CMK (cell line): Measurements from ENCODE around the gene MPO.

Source experiments
- DNase-seq: peaks from one replicate; pipeline ENCODE4 v3.0.0-alpha.2; 2010; ENCODE audit warnings: low read depth

The MPO gene

DNA sequence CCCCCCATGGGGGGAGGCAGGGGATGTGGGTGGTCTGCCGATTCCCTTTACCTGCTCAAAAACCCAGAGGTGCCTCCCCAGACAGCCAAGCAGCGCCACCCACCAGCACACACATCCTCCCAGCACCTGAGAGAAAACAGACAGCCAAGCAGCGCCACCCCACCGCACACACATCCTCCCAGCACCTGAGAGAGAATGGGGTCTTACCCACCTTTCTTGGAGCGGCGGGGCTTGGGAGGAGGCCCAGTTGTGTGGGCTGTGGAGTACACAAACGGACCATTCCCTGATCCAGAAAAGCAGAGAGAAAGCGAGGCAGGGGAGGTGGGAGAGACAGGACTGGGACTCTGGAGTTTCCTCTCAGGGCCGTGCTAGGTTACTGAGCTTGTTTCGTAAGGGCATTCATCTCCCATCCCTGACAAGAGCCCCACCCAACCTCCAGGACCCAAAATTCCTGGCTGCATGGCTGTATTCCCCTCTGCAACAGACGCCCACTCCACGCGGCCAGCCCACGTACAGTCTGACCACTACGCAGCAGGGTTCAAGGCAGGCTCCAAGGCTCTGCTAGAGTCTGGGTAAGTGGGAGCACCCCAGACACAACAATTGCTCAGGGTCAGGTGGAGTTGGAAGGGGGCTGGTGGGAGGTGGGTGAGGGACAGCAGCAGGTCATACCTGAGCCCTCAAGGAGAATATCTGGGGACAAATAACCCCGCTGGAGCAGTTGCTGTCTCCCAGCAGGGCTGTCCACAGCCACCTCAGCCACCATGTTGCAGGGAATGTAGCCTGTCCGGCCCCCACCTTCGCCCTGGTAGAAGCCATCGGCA, 25.6 kb upstream of the MPO start:
- DNase-seq: no peak

DNA sequence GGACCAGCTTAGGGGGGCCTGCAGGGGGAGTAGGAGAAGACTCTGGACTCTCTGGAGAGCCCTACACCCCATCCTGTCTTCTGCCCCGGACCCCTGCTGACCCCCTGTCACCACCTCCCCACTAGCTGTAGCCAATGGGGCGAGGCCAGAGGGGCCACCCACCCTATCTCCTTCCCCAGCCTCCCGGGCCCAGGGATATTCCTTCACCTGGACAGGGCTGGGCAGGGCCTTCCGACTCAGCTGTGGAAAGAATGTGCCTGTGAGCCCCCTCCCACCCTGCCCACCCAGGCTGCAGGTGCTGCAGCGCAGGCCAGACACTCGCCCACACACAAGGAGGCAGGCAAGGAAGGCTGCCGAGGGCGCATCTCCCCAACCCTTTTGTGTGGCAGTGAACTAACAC, 24.9 kb upstream of the MPO start:
- DNase-seq: no peak

GRCh38 chr17:58304750-58305486, 24.2 kb upstream of the MPO start:
- DNase-seq: no peak

DNA sequence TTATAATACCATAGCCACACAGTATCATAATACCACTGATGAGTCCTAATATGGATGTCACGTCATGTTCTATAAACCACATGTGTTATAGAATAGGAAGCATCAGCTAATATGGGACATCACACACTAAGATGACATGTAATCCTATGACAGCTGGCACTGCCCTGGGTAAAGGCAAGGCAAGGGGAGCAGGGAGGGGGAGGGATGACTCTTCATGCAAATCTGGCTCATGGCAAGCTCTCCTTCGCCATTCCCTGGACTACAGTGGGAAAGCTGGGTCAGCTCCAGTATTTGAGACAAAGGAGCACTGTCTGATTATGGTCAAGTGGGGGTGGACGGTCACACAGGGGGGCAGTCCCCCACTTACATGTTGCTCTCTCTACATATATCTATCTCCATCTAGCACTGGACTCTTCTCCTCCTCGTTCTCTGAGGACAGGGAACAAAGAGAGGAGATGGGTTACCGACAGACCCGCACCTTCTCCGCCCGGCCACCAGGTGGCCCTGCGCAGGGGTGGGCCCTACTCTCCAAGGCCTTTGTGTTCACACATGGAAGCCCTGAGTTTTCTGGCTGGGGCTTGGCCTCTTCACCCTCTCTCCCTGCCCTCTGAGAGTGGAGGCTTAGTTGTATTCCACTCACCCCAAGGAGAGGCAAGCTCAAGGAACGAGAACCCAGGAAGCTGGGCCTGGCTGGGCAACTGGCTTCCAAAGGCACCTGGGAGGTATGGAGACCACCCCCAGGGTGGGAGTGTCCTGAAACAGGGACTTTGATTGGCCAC, 23.4 kb upstream of the MPO start:
- DNase-seq: no peak

- DNase-seq: no peak
Measured at GRCh38 chr17:58302919-58303585, 22.3 kb upstream of the MPO start.

DNA sequence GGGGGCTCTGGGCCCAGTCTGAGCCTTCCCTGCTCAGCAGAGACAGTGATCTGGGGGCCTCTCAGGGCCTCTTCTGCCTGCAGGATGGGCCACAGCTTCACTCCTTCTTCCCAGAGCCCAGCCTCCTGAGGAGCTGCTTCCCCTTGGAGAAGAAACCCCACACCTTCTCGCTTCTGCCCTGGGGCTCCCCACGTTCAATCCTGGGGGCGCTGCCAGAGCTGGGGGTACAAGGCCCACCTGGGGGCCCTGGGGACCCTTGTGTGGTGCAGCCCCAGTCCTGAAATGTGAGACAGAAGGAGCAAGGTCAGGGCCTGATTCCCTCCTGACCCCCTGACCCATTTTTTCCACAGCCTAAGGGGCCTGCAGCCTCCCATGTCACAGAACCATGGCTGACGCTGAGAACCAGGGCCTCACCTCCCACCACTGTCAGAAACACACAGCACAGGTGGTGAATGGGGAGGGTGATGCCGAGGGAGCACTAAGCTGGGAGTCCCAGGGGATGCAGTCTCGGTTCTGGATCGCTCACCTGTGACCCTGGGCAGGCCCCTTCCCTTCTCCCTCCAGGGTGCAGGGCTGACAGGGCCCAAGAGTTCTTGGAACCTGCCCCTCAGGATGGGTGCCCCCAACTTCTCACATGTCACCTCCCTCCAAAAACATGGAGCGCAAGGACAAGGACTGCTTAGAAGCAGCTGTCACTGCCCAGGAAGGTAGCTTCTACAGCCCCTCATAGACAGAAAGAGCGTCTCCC, 21.6 kb upstream of the MPO start:
- no peak for DNase-seq

- DNase-seq: no peak
Measured at GRCh38 chr17:58301504-58302150, 20.9 kb upstream of the MPO start.

- DNase-seq: no peak
Measured at GRCh38 chr17:58300336-58300735, 19.6 kb upstream of the MPO start.

DNA sequence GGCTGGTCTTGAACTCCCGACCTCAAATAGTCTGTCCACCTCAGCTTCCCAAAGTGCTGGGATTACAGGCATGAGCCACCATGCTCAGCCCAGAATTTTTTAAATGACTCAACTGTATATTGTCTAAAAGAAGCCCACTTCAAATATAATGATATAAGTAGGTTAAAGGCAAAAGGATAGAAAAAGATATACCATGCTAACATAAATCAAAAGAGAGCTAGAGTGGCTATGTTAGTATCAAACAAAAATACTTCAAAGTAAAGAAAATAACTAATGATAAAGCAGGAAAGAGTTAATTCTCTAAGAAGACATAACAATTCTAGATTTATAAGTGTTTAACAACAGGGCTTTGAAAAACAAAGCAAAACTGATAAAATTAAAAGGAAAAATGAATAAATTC, 13.3 kb upstream of the MPO start:
- DNase-seq: no peak

- no peak for DNase-seq
Measured at GRCh38 chr17:58291246-58291645, 10.5 kb upstream of the MPO start.

- no peak for DNase-seq
Measured at GRCh38 chr17:58289869-58290268, 9.1 kb upstream of the MPO start.

GRCh38 chr17:58285422-58285810, 4.7 kb upstream of the MPO start:
- no peak for DNase-seq

DNA sequence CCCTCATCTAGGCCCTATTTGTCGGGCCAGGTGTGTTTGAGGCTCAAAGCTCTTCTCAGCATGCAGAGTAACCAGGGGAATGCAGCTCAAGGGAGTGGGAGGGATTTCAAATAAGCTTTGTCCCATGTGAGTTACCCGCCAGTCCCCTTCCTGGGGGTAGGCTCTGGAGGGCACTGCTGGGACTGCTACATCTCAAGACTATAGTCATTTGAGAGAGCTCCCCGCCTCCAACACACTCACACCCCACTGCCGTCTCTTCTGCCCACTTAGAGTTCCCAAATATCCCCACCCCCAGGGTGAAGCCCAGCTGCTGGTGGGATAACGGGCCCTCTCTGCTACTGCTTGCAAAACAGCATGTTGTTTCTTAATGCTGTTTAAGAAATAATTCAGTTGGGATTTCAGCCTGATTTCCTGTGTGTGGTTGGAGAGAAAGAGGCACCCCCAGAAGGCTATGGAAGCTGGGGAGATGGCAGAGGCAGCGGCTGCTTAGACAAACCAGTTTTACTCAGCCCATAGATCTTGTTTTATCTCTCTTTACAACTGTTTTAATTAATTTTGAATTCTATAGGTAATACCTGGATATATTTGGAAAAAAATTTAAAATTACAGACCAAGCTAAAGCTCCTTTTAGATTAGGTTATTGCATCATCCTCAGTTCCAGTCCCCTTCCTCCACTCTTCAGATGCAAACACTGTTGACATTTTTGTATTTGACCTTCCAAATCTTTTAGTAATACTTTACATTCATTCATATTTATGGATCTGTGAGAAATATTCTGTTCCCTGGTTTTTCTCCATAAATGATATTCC, 4.1 kb upstream of the MPO start:
- DNase-seq: no peak

DNA sequence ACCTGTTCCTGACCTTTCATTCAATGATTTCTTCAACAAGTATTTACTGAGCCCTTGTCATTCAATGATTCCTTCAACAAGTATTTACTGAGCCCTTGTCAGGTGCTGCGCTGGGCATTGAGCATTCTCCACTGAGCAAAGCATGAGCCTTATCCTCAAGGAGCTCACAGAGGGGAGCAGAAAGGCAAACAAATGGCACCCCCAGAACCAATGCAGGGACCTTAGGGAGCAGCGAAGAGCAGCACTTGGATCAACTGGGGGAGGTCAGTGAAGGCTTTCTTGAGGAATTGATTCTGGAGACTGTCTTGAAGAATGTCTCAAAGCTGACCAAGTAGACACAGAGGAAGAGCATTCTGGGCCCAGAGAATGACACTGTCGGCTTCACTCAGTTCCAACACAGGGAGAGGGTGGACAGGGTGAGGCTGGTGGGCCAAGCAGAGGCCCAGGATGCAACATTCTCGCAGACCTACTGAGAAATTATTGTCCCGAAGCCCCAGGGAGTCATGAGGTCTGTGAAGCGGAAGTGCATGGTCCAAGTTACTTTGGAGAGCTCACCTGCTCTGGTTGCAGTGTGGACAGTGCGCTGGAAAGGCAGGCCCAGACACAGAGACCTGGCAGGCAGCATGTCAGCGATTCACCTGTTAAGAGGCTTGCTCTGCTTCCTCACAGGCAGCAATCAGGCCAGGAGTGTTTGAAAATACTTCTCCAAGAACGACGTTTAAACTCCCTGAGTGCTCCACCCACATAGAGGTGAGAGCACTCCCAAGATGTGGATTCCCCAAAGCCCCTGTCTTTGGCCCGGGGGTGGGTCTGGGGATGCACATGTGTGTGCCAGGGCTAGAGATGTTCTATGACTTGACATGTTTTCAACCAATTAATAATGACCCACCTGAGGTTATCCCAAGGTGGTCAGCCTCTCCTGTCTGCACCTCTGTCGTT, 3.2 kb upstream of the MPO start:
- DNase-seq: no peak

GRCh38 chr17:58282442-58282841, 1.7 kb upstream of the MPO start:
- no peak for DNase-seq

GRCh38 chr17:58281511-58282011, 826 bp upstream of the MPO start:
- peak; percentile 24 for DNase-seq

DNA sequence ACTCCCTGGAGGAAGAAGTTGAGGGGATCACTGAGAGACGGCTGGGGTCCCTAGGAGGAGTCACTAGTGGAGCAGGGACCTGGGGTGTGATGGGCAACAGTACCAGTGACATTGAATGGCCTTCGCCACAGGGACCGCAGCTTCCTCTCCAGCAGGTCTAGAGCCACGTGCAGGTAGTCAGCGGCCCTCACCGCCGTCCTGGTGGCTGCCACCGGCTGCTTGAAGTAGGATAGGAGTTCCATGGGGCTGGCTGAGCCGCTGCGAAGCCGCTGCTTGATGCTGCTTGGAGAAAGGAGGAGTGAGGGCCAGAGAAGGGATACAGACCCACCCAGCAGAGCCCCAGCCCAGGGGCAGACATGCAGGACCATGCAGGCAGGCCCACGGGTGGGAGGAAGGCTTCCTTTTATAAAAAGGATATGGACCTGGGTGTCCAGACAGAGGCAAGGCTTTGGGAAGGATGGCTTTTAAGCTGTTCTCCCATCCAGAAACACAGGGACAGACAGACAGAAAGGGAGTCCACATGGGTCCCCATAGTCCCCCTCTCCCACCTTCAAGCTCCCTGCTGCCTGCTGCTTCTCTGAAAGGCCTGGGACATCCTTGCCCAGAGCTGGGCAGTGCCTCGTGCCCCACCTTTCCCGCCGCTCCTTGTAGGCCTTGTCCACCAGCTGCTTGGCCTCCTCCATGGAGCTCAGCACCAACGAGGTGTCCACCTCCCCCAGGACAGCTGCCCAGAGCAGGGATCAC, 827 bp downstream of the MPO start:
- no peak for DNase-seq
